HG03095 (cell line): Measurements from ENCODE around the gene PLRG1.
"Not testable (repeated sequence)": the region's sequence is repeated elsewhere in the genome, so short reads cannot be mapped to it uniquely, and the experiment has no call there.

Experiments
- ATAC-seq: cut with Tn5 transposase; IDR thresholded peaks from one replicate; pipeline ENCODE4 v1.9.1; 2021; ENCODE audit warnings: moderate library complexity; ENCODE audit not compliant: unreplicated experiment

The PLRG1 gene

GRCh38 chr4:154549894-154550790 lies at the start of gene PLRG1:
Gene PLRG1 (minus strand): TSS chr4:154550400. CDS start chr4:154550308, 92 bp downstream.
- ATAC-seq = peak; percentile 97

- no peak for ATAC-seq
Observed at GRCh38 chr4:154597798-154598774, 47.9 kb upstream of the PLRG1 start.

GRCh38 chr4:154597281-154597680 lies 47.1 kb upstream of the PLRG1 start:
- not testable (repeated sequence) for ATAC-seq

GRCh38 chr4:154595807-154596206 lies 45.6 kb upstream of the PLRG1 start:
- ATAC-seq = no peak

GRCh38 chr4:154594343-154594742 lies 44.1 kb upstream of the PLRG1 start:
- ATAC-seq = not testable (repeated sequence)

- ATAC-seq = no peak
Observed at GRCh38 chr4:154593868-154594267, 43.7 kb upstream of the PLRG1 start.

GRCh38 chr4:154591890-154592289 lies 41.7 kb upstream of the PLRG1 start:
- no peak for ATAC-seq

- no peak for ATAC-seq
Observed at GRCh38 chr4:154590329-154591006, 40.3 kb upstream of the PLRG1 start, which contains the start of gene FGA. Gene FGA (minus strand): TSS chr4:154590742. CDS start chr4:154590687, 55 bp downstream.

GRCh38 chr4:154589296-154590197 lies 39.3 kb upstream of the PLRG1 start:
- ATAC-seq = no peak

GRCh38 chr4:154588198-154588597 lies 38.0 kb upstream of the PLRG1 start:
- ATAC-seq = no peak

- no peak for ATAC-seq
Observed at GRCh38 chr4:154586296-154587033, 36.3 kb upstream of the PLRG1 start.

- ATAC-seq = no peak
Observed at GRCh38 chr4:154585369-154586018, 35.3 kb upstream of the PLRG1 start.

- ATAC-seq = no peak
Observed at GRCh38 chr4:154584259-154584658, 34.1 kb upstream of the PLRG1 start.

GRCh38 chr4:154583677-154584076 lies 33.5 kb upstream of the PLRG1 start:
- no peak for ATAC-seq

- ATAC-seq = no peak
Observed at GRCh38 chr4:154583230-154583629, 33.0 kb upstream of the PLRG1 start.

GRCh38 chr4:154582723-154583122 lies 32.5 kb upstream of the PLRG1 start:
- no peak for ATAC-seq

GRCh38 chr4:154579927-154580326 lies 29.7 kb upstream of the PLRG1 start:
- no peak for ATAC-seq

- ATAC-seq = no peak
Observed at GRCh38 chr4:154578919-154579318, 28.7 kb upstream of the PLRG1 start.

GRCh38 chr4:154577324-154577723 lies 27.1 kb upstream of the PLRG1 start:
- ATAC-seq = no peak
